ENCODE data around the gene DST. TPM values are rescaled to one million over a fixed set of nuclear protein-coding genes. Genes with fewer than 3 reads are reported as not detected.

Gene DST
- total RNA-seq, 4 donors from 2014 or later: 331 to 417 (median 368) TPM

DNA sequence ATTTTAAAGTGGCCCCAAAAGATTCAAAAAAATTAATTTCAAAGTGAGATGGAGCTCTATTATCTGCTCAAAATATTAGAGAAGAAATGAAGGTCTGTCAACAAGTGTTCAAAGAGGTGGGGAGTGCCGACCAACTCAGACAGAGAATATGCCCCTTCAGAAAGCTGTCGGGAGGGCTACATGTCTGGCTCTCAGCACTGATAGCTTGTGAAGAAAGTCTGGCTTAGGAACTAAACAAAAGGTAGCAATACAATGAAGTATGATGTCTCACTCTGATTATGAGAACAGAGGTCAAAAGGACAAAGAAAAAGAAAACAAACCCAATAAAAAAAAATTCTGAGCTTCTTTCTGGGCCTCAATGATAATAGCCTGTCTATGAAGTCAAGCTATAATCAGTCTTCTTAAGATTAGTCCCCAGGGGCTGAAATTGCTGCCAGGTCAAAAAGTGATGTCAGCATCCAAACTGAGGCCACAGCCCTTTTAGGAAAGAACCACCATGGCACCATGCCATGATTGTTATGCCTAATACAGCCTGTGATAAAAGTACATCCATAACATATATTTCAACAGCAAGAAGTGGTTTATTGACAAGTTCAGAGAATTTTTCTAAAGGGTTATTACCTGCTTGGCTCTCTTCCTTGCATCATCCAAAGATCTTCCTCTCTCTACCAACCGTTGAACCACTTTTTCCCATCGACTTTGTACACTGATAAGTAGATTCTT, 150.9 kb downstream of the DST start:
- Histone ChIP-seq H3K36me3 (peaks cover 0 to 55% (median 0%) of the 10 kb centered on the region in 3 donors), H3K27ac (peak overlapping the region in 1 of 4 donors; percentile 56), H3K27me3 (no peaks in the 10 kb centered on the region), H3K4me3 (no peak overlapping the region), H3K4me1 (peaks cover 0 to 23% (median 0%) of the 10 kb centered on the region in 4 donors), H3K9me3 (no peaks in the 10 kb centered on the region)
- DNase-seq (ENCODE audit: low spot score in 2 of 2): peak in 1 of 2 donors; percentile 35
- no peak for TF ChIP-seq CTCF (IDR thresholded peaks at IDR 0.05)
- no peak for TF ChIP-seq POLR2A (IDR thresholded peaks at IDR 0.05)
- no peak for TF ChIP-seq EP300 (IDR thresholded peaks at IDR 0.05)
- 58 to 59% methylated on average over 4 of the region's 4 CpGs for WGBS, 2 donors

GRCh38 chr6:56490993-56491392, 151.7 kb downstream of the DST start:
- DNase-seq (ENCODE audit: low spot score in 2 of 2): no peak
- Histone ChIP-seq H3K27me3 (no peaks in the 10 kb centered on the region), H3K9me3 (no peaks in the 10 kb centered on the region), H3K27ac (no peak overlapping the region), H3K36me3 (peaks cover 0 to 55% (median 0%) of the 10 kb centered on the region in 3 donors), H3K4me3 (no peak overlapping the region), H3K4me1 (peaks cover 0 to 23% (median 0%) of the 10 kb centered on the region in 4 donors)
- WGBS, 2 donors: 89 to 92% methylated on average over 2 of the region's 2 CpGs
- TF ChIP-seq POLR2A (IDR thresholded peaks at IDR 0.05) (no peak), CTCF (IDR thresholded peaks at IDR 0.05) (no peak), EP300 (IDR thresholded peaks at IDR 0.05) (no peak)

DNA sequence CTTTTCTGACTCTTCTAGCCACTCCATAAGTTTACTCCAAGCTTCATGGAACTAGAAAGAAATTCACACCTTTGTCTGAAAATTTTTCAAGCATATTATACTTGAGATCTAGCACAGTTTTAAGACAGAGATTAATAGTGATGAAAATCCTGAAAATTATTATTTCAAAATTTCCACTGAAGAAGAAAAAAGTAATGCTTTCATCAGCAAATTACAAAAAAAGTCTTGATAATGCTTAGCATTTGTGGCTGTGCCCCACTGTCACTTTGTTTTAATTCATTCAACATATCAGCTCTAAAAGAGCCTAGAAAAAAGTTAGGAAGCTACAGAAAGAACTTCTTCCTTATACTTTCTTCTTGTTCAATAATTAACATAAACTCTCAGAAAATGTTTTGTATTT, 153.1 kb downstream of the DST start:
- no peaks in the 10 kb centered on the region for H3K9me3 ChIP-seq
- no peak overlapping the region for H3K27ac ChIP-seq
- no peak overlapping the region for H3K4me3 ChIP-seq
- no peaks in the 10 kb centered on the region for H3K27me3 ChIP-seq
- no peak for DNase-seq (ENCODE audit: low spot score in 2 of 2)
- TF ChIP-seq POLR2A (IDR thresholded peaks at IDR 0.05): no peak
- TF ChIP-seq CTCF (IDR thresholded peaks at IDR 0.05): no peak
- no peak for TF ChIP-seq EP300 (IDR thresholded peaks at IDR 0.05)
- peaks cover 0 to 62% (median 0%) of the 10 kb centered on the region in 3 donors for H3K36me3 ChIP-seq
- H3K4me1 ChIP-seq: peaks cover 0 to 23% (median 0%) of the 10 kb centered on the region in 4 donors

GRCh38 chr6:56488281-56488680, 154.4 kb downstream of the DST start:
- H3K27ac ChIP-seq: no peak overlapping the region
- TF ChIP-seq CTCF (IDR thresholded peaks at IDR 0.05): no peak
- no peak for TF ChIP-seq EP300 (IDR thresholded peaks at IDR 0.05)
- TF ChIP-seq POLR2A (IDR thresholded peaks at IDR 0.05): no peak
- no peaks in the 10 kb centered on the region for H3K27me3 ChIP-seq
- no peak overlapping the region for H3K4me3 ChIP-seq
- H3K4me1 ChIP-seq: peaks cover 0 to 20% (median 0%) of the 10 kb centered on the region in 4 donors
- DNase-seq (ENCODE audit: low spot score in 2 of 2): no peak
- WGBS, 2 donors: 82 to 84% methylated on average over 2 of the region's 2 CpGs
- H3K9me3 ChIP-seq: no peaks in the 10 kb centered on the region
- H3K36me3 ChIP-seq: peaks cover 0 to 63% (median 0%) of the 10 kb centered on the region in 3 donors

- H3K27ac ChIP-seq: no peak overlapping the region
- peaks cover 0 to 65% (median 0%) of the 10 kb centered on the region in 3 donors for H3K36me3 ChIP-seq
- no peak for DNase-seq (ENCODE audit: low spot score in 2 of 2)
- H3K9me3 ChIP-seq: no peaks in the 10 kb centered on the region
- H3K4me1 ChIP-seq: peaks cover 0 to 4% (median 0%) of the 10 kb centered on the region in 4 donors
- TF ChIP-seq POLR2A (IDR thresholded peaks at IDR 0.05): no peak
- no peak for TF ChIP-seq CTCF (IDR thresholded peaks at IDR 0.05)
- TF ChIP-seq EP300 (IDR thresholded peaks at IDR 0.05): no peak
- no peaks in the 10 kb centered on the region for H3K27me3 ChIP-seq
- H3K4me3 ChIP-seq: no peak overlapping the region
- 88 to 92% methylated on average over 3 of the region's 3 CpGs for WGBS, 2 donors
These were observed 156.0 kb downstream of the DST start for GRCh38 chr6:56486681-56487080.

Measured in tibial nerve (tissue), 4 donors.